Kidney (tissue), 14 donors: ENCODE measurements around the gene ASTN2. TPM values are rescaled to one million over a fixed set of nuclear protein-coding genes. Genes with fewer than 3 reads are reported as not detected.

Experiments used
- DNase-seq, 5 donors: peaks; one replicate each; pipeline ENCODE4 v3.0.0-alpha.2; 2013 to 2020
- FAIRE-seq: peaks from 2 replicates; lab custom pipeline; 2012; peaks lifted over from hg19 to GRCh38; lab: Jason Lieb, UNC
- H3K27ac ChIP-seq, 2 donors: one replicate each; pipeline ENCODE4 v1.7.0; 2013; ENCODE audit warnings: low read depth in 2 of 2, low read length in 2 of 2, inconsistent platforms in 1 of 2
- H3K27me3 ChIP-seq: one replicate; pipeline ENCODE4 v1.7.1; 2013; ENCODE audit warnings: low read length, inconsistent platforms; ENCODE audit not compliant: control insufficient read depth, insufficient read depth
- H3K36me3 ChIP-seq, 3 donors: one replicate each; pipeline versions ENCODE4 v1.7.0 to v1.7.1; 2013; ENCODE audit warnings: low read length in 3 of 3, control low read depth in 1 of 3, inconsistent platforms in 1 of 3; ENCODE audit not compliant: insufficient read depth in 3 of 3, control insufficient read depth in 2 of 3
- H3K4me1 ChIP-seq, 3 donors: one replicate each; pipeline versions ENCODE4 v1.7.0 to v1.7.1; 2013; ENCODE audit warnings: low read length in 3 of 3, inconsistent platforms in 1 of 3, low read depth in 1 of 3; ENCODE audit not compliant: control insufficient read depth in 2 of 3, insufficient read depth in 2 of 3
- H3K4me3 ChIP-seq, 3 donors: one replicate each; pipeline versions ENCODE4 v1.7.0 to v1.8.1; 2013; ENCODE audit warnings: low read length in 3 of 3, control low read depth in 1 of 3, inconsistent platforms in 1 of 3
- H3K9ac ChIP-seq, 3 donors: one replicate each; pipeline versions ENCODE4 v1.7.0 to v1.7.1; 2013; ENCODE audit warnings: low read length in 3 of 3, control low read depth in 1 of 3, inconsistent platforms in 1 of 3
- H3K9me3 ChIP-seq, 3 donors: one replicate each; pipeline versions ENCODE4 v1.7.0 to v1.7.1; 2013; ENCODE audit warnings: low read length in 3 of 3, control low read depth in 1 of 3, inconsistent platforms in 1 of 3; ENCODE audit not compliant: control insufficient read depth in 2 of 3, insufficient read depth in 1 of 3
- intact Hi-C: fragments of 100-400 bp; cut with DNase I; formaldehyde crosslinking; loops from one replicate; pipeline ENCODE4 v1.11.1; 2022
- polyA plus RNA-seq: library from polyadenylated mRNA; stranded (reverse); fragments of 350-450 nt; fragmentation: Illumina TruSeq; extraction: RNeasy Lipid Tissue Mini Kit (QIAGEN cat#74804); gene quantifications from one replicate; pipeline ENCODE4 v1.2.3, GENCODE V29; 2014; ENCODE audit warnings: low read depth, low replicate concordance; ENCODE audit not compliant: insufficient read depth
- total RNA-seq: library from RNA; stranded (reverse); fragmentation: NEBNext Ultra II Directional; extraction: Animal tissue kit (Norgen Biotek cat#: 25700); gene quantifications from one replicate; pipeline ENCODE4 v1.2.1, GENCODE V29; 2021
- TF ChIP-seq, protein P1 (sequence below): IDR thresholded peaks from 3 replicates; pipeline ENCODE4 v1.5.1; 2012; ENCODE audit warnings: mild to moderate bottlenecking, moderate library complexity, borderline replicate concordance; ENCODE audit not compliant: insufficient read depth; ENCODE audit errors: extremely low read depth
- donor health status: control.
- donor health status: control.
- donor health status: control.
- donor health status: control.
- donor health status: control.
- donor health status: DM: yes; HTN: yes; CAD: no.
- donor health status: Normal renal cell carcinoma (clear cell type).

The ASTN2 gene
- total and polyA plus RNA-seq, 2 donors from 2014 or later = 7.6 to 11.5 TPM

DNA sequence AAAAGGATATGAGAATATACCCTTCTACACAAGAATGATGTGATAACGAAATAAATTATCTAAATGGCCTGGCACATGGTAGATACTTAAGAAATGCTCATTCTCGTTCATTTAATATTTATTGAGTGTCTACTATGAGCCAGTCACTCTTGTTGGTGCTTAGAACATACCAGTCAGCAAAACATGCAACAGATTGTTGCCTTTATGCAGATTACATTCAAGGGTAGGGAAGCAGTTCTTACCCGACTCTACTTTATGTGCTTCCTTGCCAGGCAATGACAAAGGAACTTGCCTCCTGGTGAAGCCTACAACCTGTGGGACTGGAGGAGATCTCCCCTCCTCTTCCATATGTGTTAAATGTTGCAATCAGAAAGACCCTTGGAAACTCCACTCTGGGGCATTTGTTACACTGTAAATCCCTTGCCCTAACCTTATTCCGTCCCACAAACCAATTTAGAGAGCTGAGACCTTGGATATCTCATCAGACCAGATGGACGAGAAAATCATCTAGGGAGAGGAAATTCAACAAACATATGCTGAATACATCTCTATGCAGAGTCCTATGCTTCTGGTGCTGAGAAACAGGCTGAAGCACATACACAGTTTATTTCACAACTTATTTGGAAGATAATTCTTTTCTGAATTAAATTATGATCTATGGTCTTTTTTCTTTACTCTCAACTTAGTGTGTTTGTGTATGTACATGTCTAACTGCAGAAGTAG is 855.9 kb downstream of the ASTN2 start:
- intact Hi-C loops = no loop called here
- TF ChIP-seq, protein P1, sequence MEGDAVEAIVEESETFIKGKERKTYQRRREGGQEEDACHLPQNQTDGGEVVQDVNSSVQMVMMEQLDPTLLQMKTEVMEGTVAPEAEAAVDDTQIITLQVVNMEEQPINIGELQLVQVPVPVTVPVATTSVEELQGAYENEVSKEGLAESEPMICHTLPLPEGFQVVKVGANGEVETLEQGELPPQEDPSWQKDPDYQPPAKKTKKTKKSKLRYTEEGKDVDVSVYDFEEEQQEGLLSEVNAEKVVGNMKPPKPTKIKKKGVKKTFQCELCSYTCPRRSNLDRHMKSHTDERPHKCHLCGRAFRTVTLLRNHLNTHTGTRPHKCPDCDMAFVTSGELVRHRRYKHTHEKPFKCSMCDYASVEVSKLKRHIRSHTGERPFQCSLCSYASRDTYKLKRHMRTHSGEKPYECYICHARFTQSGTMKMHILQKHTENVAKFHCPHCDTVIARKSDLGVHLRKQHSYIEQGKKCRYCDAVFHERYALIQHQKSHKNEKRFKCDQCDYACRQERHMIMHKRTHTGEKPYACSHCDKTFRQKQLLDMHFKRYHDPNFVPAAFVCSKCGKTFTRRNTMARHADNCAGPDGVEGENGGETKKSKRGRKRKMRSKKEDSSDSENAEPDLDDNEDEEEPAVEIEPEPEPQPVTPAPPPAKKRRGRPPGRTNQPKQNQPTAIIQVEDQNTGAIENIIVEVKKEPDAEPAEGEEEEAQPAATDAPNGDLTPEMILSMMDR = no peak
- H3K36me3 ChIP-seq = no peaks in the 10 kb centered on the region
- no peaks in the 10 kb centered on the region for H3K9me3 ChIP-seq
- peaks cover 0 to 28% (median 4%) of the 10 kb centered on the region in 3 donors for H3K4me1 ChIP-seq
- no peak overlapping the region for H3K9ac ChIP-seq
- no peaks in the 10 kb centered on the region for H3K27me3 ChIP-seq
- FAIRE-seq (no peak), DNase-seq (no peak)
- peak overlapping the region in 1 of 2 donors; percentile 14 for H3K27ac ChIP-seq
- H3K4me3 ChIP-seq = no peak overlapping the region

GRCh38 chr9:116558035-116558434 is 856.8 kb downstream of the ASTN2 start:
- TF ChIP-seq, protein P1 = no peak
- no peak overlapping the region for H3K9ac ChIP-seq
- H3K9me3 ChIP-seq = no peaks in the 10 kb centered on the region
- DNase-seq (no peak), FAIRE-seq (no peak)
- H3K4me1 ChIP-seq = peaks cover 0 to 26% (median 4%) of the 10 kb centered on the region in 3 donors
- no peak overlapping the region for H3K27ac ChIP-seq
- H3K27me3 ChIP-seq = no peaks in the 10 kb centered on the region
- H3K36me3 ChIP-seq = no peaks in the 10 kb centered on the region
- intact Hi-C loops = no loop called here
- no peak overlapping the region for H3K4me3 ChIP-seq

DNA sequence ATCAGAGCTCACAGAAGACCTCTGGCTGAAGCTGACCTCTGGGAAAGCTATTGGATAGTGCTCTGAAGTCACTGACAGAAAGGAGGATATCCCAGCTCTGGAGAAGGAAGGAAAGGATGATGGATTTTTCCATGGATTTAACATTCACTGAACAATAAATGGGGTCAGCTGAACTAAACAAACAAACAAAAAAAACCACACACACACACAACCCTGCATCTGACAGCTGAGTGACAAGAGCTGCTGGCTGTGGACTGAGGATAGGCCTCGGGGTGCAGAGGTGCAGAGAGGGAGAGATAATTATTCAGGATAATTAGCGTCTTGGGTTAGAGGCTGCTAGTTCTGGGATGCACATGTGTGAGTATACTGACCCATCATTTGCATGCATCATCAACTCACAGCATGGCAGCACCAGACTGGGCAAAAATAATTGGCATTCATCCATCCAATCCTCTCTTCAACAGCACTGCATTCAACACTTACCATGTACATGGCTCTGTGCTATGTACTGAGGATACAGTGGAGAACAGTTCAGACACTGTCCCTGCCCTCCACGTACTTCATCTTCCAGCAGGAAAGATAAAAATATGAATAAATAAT is 859.2 kb downstream of the ASTN2 start:
- Histone ChIP-seq H3K4me1 (peaks cover 0 to 23% (median 5%) of the 10 kb centered on the region in 3 donors), H3K36me3 (no peaks in the 10 kb centered on the region), H3K27me3 (no peaks in the 10 kb centered on the region), H3K4me3 (no peak overlapping the region), H3K9ac (no peak overlapping the region), H3K9me3 (no peaks in the 10 kb centered on the region), H3K27ac (no peak overlapping the region)
- intact Hi-C loops = no loop called here
- no peak for FAIRE-seq
- TF ChIP-seq, protein P1 = no peak
- DNase-seq = no peak
